RPMI8226 (cell line): ENCODE results near the gene IFIT2.
"Not testable (repeated sequence)": the region's sequence is repeated elsewhere in the genome, so short reads cannot be mapped to it uniquely, and the experiment has no call there.

Source experiments
- DNase-seq: peaks from one replicate; pipeline ENCODE4 v3.0.0-alpha.2; 2015

IFIT2 gene

GRCh38 chr10:89308736-89309135, 6.9 kb downstream of the IFIT2 start:
- no peak for DNase-seq

- DNase-seq = no peak
These were observed 7.6 kb downstream of the IFIT2 start for GRCh38 chr10:89309156-89310055.

DNA sequence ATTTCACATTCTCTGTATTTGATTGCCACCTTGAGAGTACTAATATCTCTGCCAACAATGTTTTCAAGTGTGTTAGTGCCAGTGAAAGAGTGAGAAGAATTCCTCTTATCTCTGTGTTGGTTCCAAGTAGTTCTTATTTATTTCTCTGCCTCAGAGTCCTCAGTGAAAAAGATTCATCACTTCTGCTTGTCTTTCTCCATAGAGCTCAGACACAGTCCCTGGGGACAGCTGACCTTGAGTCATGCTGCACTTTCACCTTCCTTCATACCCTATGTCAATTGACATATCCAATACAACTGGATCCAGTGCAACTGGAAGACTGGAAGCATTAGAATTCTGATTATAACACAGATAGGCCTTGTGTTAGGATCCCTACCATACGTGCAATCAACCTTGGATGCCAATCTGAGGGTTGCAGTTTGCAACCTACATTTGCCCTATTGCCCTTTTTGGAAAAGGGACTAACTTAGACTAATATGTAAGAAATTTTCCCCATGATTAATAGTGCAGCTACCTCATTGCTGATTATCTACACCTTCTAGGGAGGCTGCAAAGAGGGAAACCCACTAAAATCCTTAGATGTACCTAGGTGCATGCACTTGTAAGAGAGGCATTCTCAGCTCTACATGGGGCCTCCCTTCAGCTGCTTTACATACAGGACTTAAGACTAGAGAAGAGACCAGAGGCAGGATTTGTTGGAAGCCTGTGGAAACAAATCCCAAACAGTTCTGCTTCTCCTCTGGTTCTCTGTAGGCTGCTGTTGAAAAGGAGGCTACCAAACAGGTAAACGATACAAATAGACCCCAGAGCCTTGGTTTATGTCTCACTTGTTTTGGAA, 8.4 kb downstream of the IFIT2 start:
- DNase-seq = no peak

- DNase-seq = no peak
These were observed 11.1 kb downstream of the IFIT2 start for GRCh38 chr10:89312973-89313372.

DNA sequence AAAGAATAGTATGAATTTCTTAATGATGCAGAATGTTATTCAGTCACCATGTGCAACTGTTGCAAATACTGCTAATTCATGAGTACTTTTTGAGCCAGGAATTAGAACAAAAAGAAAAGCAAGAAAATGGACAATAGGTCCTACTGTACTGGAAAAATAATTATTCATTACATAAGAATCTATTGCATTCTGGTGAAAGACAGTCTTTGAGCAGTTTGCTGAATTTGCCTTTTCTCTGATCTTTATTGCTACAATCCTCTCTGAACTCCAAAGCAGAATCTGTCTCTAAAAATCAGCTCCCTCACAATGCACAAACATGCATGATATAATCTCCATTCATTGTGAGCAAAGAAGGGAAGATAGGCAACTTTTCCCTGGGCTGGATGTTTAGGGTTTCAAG, 12.8 kb downstream of the IFIT2 start:
- no peak for DNase-seq

- not testable (repeated sequence) for DNase-seq
These were observed 16.2 kb downstream of the IFIT2 start for GRCh38 chr10:89318047-89318446.

DNA sequence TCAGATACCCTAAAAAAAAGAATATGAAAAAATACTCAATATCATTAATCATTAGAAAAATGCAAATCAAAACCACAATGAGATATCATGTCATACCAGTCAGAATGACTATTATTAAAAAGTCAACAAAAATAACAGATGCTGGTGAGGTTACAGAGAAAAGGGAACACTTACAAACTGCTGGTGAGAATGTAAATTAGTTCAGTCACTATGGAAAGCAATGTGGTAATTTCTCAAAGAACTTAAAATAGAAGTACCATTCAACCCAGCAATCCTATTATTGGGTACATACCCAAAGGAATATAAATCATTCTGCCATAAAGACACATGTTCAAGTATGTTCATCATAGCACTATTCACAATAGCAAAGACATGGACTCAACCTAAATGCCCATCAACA, 23.2 kb downstream of the IFIT2 start:
- not testable (repeated sequence) for DNase-seq

DNA sequence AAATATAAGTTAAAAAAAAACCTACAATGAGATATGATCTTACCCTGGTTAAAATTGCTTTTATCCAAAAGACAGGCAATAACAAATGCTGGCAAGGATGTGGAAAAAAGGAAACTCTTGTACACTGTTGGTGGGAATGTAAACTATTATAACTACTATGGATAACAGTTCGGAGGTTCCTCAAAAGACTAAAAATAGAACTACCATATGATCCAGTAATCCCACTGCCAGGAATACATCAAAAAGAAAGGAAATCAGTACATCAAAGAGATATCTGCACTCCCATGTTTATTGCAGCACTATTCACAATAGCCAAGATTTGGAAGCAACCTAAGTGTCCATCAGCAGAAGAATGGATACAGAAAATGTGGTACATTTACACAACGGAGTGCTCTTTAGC, 24.0 kb downstream of the IFIT2 start:
- not testable (repeated sequence) for DNase-seq

DNA sequence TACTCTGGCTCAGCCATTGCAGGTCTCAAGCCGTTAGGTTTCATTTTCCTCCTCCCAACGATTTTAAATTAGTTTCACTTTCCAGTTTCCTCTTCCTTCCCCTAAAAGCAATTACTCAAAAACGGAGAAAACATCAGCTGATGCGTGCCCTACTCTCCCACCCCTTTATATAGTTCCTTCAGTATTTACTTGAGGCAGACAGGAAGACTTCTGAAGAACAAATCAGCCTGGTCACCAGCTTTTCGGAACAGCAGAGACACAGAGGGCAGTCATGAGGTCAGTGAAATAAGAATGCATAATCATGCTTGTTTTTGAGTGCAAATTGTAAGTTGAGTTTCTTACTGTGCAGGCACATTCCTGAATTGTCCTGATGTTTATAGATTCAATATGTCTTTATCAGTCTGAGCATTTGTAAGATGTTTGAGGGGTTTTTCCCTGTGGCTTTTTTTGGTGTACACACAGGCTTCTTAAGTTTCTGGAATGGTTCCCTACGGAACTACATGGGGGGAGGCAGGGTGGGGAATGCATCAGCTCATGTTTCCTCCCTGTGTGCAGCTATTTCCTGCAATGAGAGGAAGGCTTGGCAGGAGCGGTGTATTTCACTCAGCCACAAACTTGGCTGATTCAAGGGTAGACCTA, 26.1 kb downstream of the IFIT2 start, which contains the start of gene IFIT3:
TSS of gene IFIT3 (plus strand) at position 195 of the 639 bp plus-strand sequence. CDS start at position 272, 77 bp downstream.
- no peak for DNase-seq

- DNase-seq = no peak
These were observed 27.3 kb downstream of the IFIT2 start for GRCh38 chr10:89329151-89329550.

DNA sequence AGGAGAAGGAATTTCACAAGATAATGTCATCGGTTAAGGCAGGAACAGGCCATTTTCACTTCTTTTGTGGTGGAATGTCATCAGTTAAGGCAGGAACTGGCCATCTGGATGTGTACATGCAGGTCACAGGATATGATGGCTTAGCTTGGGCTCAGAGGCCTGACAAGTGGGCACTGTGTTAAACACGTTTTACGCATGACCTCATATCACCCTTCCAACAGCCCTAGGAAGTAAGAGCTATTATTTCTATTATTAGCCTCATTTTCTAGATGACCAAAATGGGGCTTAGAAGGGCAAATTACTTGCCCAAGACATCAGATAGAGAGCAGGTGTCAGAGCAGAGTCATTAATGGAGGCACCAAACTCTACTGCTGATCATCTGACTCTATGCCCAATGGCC, 28.2 kb downstream of the IFIT2 start:
- DNase-seq = not testable (repeated sequence)

- no peak for DNase-seq
These were observed 28.8 kb downstream of the IFIT2 start for GRCh38 chr10:89330537-89331212.

DNA sequence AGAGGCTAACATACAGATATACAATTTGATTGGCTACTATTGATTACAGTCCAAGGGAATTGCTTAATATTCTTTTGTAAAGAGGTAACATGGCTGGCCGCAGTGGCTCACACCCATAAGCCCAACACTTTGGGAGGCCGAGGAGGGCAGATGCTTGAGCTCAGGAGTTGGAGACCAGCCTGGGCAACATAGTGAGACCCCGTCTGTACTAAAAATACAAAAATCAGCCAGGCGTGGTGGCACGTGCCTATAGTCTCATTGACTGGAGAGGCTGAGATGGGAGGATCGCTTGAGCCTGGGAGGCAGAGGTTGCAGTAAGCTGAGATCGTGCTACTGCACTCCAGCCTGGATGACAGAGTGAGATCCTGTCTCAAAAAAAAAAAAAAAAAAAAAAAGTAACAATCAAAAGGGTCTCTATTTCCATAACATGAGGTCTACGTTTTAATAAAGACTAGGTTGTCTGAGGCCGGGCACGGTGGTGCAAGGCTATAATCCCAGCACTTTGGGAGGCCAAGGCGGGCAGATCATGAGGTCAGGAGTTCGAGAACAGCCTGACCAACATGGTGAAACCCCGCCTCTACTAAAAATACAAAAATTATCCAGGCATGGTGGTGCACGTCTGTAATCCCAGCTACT, 29.8 kb downstream of the IFIT2 start:
- DNase-seq = not testable (repeated sequence)

- peak; percentile 71 for DNase-seq
These were observed 30.3 kb downstream of the IFIT2 start for GRCh38 chr10:89332123-89332633.

- DNase-seq = no peak
These were observed 33.4 kb downstream of the IFIT2 start for GRCh38 chr10:89335226-89335625.

DNA sequence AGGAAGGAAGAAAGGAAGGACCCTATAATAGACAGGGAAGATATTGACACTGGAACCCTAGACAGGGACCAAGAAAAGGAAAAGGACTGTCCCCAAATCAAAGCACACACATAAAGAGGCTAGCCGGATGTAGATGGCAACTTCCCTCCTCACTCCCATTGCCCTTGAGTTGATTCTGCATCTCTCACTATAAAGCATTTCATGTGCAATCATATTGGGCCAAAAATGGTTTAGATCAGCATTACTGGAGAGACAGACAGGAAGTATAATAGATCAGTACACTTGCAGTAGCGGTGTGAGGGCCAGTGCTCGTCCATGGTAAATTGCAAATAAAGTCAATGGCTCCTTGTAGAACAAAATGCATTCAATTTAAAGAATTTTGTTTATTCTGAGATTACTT, 34.4 kb downstream of the IFIT2 start:
- no peak for DNase-seq

DNA sequence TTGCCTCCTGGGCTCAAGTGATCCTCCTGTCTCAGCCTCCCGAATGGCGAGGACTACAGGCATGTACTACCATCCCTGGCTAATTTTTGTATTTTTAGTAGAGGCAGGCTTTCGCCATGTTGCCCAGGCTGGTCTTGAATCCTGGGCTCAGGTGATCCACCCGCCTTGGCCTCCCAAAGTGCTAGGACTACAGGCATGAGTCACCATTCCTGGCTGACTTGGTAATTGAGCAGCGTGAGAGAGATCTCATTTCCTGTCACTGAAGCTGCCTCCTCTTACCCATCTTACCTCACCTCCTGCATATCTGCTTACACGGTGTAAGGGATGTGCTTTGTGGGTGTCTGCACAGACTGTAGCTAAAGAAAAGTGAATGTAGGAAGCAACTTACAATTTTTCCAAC, 35.6 kb downstream of the IFIT2 start:
- DNase-seq = no peak

GRCh38 chr10:89338713-89339112, 36.9 kb downstream of the IFIT2 start:
- DNase-seq = no peak

GRCh38 chr10:89339875-89340274, 38.0 kb downstream of the IFIT2 start:
- DNase-seq = no peak

DNA sequence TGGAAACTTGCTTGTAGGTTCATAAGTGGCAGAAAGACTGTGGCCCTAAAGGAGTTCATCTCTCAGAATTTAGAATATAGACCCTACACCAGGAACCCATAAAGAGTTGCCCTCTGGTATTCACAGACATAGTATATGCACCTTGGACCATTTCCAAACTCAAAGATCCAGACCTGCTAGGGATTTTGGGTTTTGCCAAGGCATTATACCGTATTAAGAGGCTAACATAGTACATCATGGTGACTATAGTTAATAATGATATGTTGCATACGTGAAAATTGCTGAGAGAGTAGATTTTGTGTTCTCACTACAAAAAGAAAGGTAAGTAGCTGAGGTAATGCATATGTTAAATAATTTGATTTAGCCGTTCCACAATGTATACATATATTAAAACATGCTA, 39.8 kb downstream of the IFIT2 start:
- DNase-seq = no peak

DNA sequence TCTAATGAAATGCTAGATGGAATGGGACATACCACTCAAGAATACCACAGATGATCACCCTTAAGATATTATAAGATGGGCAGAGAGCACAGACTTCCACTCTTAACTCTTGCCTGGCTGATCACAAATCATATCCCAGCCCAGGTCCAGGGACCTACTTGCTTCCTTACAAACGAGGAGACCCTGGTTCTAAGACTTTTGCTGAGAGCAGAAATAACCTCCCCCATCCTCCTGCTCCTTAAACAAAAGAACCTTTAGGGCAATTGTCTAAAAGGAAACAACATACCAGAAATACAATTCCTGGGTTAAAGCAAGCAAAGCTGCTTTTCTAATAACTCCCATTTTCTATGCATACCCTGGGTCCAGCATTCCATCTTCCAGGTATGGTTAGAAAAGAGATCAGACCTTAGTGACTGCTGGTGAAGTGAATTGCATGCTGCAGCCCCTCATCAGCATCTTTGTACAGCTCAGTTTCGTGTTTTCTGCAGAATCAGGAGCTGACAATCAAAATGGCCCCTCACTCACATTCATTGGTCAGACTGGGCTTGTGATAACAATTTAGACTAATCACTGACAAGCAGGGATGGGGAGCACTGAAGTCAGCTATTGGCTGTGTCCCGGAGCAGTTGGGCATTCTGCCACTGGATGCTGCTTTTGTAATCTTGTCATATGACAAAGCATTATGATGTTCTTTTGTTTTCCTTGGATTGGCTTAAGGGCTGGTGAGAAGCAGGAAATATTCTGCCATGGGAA, 40.5 kb downstream of the IFIT2 start:
- DNase-seq = no peak
